Prostate gland (tissue), 2 donors: Measurements from ENCODE around the gene ZNF273. TPM values are rescaled to one million over a fixed set of nuclear protein-coding genes. Genes with fewer than 3 reads are reported as not detected.

Experiments used
- DNase-seq: peaks from one replicate; pipeline ENCODE4 v3.0.0-alpha.2; 2019; ENCODE audit warnings: low spot score
- H3K27ac ChIP-seq, 2 donors: fragments of 200-600 bp; sonication (generic); 2 replicates each; pipeline ENCODE4 v1.5.1; 2017 to 2019
- H3K27me3 ChIP-seq: fragments of 200-600 bp; sonication (generic); replicated peaks from 2 replicates; pipeline ENCODE4 v1.5.1; 2019; ENCODE audit not compliant: insufficient read depth
- H3K36me3 ChIP-seq, 2 donors: fragments of 200-600 bp; sonication (generic); 1 replicate in 1 of 2; 2 replicates in 1 of 2; pipeline versions ENCODE4 v1.5.1 to v1.8.1; 2017 to 2019
- H3K4me1 ChIP-seq: fragments of 200-600 bp; sonication (generic); replicated peaks from 2 replicates; pipeline ENCODE4 v1.5.1; 2019
- H3K4me3 ChIP-seq, 2 donors: fragments of 200-600 bp; sonication (generic); 2 replicates each; pipeline ENCODE4 v1.5.1; 2017 to 2019
- H3K9me3 ChIP-seq: fragments of 200-600 bp; sonication (generic); 2 replicates; pipeline ENCODE4 v1.5.1; 2017
- POLR2A ChIP-seq: fragments of 450-650 bp; IDR thresholded peaks from one replicate; pipeline ENCODE4 v1.6.1; 2016; ENCODE audit warnings: antibody characterized with exemption, mild to moderate bottlenecking
- POLR2AphosphoS5 ChIP-seq: sonication (generic); formaldehyde crosslinking; IDR thresholded peaks from one replicate; pipeline ENCODE4 v1.6.1; 2017; ENCODE audit warnings: antibody characterized with exemption
- WGBS: methylation state at CpG from one replicate; pipeline ENCODE4 v1.1.5; 2018; 5-methylcytosine and 5-hydroxymethylcytosine counted together
- intact Hi-C: fragments of 100-400 bp; cut with DNase I; formaldehyde crosslinking; loops from one replicate; pipeline ENCODE4 v1.14.2; 2022
- total RNA-seq, 2 donors: library from RNA; depleted of rRNA; stranded (reverse); fragments of >200 nt; gene quantifications; one replicate each; pipeline ENCODE4 v1.1.0, GENCODE V29; 2016
- TF ChIP-seq, protein P1 (sequence below), 4 experiments: fragments of 200-600 bp in 2 of 4; fragments of 450-650 bp in 2 of 4; sonication (generic) in 2 of 4; IDR thresholded peaks; 1 replicate in 3 of 4; 2 replicates in 1 of 4; pipeline ENCODE4 v1.5.1; 2016 to 2019; ENCODE audit warnings: antibody characterized with exemption in 4 of 4, mild to moderate bottlenecking in 2 of 4, moderate library complexity in 2 of 4

Gene ZNF273
- total RNA-seq, 2 donors from 2014 or later = 9.7 to 11.5 TPM

DNA sequence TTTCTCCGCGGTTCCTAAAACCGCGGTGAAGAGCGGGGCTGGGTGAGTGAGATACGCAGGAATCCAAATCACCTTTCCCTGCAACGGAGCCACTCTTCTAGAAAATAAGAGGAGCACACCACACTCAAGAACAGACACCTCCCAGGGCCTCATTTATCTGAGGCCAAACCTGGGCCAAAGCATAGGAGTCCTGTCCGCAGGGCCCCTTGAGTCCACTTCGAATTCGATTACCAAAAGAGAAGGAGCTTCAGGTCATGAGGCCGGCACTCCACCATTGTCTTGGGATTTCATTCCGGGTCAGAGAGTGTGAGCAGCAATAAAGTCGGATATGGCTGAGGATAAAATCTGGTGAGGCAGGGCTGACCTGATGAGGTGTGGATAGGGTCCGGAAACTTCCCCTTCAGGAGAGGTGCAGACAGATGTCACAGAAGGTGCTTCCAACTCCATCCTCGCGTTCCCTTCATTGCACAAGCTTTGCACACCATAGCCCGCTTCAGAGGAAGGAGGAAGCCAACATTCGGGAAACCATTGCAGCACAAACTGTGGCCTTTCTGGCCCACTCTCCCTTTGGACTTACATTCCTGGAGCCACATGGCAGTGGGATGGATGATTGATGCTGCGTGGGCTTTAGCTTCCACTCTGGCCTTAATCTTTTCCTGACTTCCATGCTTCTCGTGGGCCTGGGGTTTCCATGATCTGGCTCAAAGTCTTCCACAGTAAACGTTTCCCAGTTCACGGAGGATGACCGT is 27.2 kb upstream of the ZNF273 start:
- intact Hi-C loops = no loop called here
- TF ChIP-seq POLR2A = no peak
- TF ChIP-seq, protein P1, sequence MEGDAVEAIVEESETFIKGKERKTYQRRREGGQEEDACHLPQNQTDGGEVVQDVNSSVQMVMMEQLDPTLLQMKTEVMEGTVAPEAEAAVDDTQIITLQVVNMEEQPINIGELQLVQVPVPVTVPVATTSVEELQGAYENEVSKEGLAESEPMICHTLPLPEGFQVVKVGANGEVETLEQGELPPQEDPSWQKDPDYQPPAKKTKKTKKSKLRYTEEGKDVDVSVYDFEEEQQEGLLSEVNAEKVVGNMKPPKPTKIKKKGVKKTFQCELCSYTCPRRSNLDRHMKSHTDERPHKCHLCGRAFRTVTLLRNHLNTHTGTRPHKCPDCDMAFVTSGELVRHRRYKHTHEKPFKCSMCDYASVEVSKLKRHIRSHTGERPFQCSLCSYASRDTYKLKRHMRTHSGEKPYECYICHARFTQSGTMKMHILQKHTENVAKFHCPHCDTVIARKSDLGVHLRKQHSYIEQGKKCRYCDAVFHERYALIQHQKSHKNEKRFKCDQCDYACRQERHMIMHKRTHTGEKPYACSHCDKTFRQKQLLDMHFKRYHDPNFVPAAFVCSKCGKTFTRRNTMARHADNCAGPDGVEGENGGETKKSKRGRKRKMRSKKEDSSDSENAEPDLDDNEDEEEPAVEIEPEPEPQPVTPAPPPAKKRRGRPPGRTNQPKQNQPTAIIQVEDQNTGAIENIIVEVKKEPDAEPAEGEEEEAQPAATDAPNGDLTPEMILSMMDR (IDR thresholded peaks at IDR 0.05) = no peak
- no peak for TF ChIP-seq POLR2AphosphoS5
- Histone ChIP-seq H3K4me3 (no peak overlapping the region), H3K4me1 (no peaks in the 10 kb centered on the region), H3K36me3 (no peaks in the 10 kb centered on the region), H3K27ac (no peak overlapping the region), H3K27me3 (no peaks in the 10 kb centered on the region), H3K9me3 (no peaks in the 10 kb centered on the region)
- no peak for DNase-seq
- 88% methylated on average over 23 of the region's 23 CpGs for WGBS

DNA sequence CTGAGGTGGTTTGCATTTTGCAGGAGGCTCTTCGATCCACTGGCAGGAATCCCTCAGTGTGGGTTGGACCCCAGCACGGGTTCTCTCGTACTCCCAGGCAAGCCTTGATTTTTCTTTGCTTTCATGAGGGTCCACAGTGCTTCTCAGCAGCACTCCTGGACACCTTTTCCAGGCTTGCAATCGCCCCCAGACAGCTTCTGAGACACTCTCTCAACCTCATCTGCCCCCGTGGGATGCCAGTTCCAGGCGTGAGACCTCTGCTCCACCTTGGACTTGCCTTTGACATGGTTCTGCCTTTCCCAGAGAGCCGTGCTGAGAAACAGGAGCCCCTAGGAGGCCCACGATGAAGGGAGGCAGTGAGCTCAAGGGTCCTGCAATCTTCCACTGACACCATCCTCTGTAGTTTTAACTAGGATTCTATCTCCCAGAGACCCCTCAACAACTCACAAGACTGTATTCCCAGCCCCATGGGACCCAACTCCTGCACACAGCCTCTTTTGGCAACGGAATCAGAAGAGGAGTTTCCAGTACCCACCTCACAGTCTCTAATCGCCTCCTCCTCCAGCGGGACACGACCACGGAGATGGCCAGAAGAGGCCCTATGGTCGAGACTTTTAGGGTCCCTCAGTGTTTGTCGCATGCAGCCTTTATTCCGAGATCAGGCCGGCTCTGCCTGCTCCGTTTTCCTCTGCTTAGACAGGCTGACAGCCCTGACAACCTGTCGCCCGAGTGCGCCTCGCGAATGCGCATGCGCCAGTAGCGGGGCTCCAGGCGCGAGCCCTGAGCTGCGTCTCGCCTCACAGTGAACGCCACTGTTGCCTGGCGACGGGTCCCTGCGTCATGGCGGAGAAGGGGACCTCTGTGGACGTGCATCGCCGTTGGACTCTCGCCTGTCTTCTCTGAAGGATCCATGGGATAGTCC is 26.0 kb upstream of the ZNF273 start:
- no peaks in the 10 kb centered on the region for H3K36me3 ChIP-seq
- 21% methylated on average over 39 of the region's 39 CpGs for WGBS
- DNase-seq = peak; percentile 46
- H3K27me3 ChIP-seq = no peaks in the 10 kb centered on the region
- H3K27ac ChIP-seq = no peak overlapping the region
- H3K4me1 ChIP-seq = no peaks in the 10 kb centered on the region
- no peaks in the 10 kb centered on the region for H3K9me3 ChIP-seq
- TF ChIP-seq POLR2AphosphoS5 = peak; percentile 46
- TF ChIP-seq, protein P1 (IDR thresholded peaks at IDR 0.05) = no peak
- TF ChIP-seq POLR2A = no peak
- peak overlapping the region; percentile 2 to 24 for H3K4me3 ChIP-seq
- intact Hi-C loops = no loop called here

DNA sequence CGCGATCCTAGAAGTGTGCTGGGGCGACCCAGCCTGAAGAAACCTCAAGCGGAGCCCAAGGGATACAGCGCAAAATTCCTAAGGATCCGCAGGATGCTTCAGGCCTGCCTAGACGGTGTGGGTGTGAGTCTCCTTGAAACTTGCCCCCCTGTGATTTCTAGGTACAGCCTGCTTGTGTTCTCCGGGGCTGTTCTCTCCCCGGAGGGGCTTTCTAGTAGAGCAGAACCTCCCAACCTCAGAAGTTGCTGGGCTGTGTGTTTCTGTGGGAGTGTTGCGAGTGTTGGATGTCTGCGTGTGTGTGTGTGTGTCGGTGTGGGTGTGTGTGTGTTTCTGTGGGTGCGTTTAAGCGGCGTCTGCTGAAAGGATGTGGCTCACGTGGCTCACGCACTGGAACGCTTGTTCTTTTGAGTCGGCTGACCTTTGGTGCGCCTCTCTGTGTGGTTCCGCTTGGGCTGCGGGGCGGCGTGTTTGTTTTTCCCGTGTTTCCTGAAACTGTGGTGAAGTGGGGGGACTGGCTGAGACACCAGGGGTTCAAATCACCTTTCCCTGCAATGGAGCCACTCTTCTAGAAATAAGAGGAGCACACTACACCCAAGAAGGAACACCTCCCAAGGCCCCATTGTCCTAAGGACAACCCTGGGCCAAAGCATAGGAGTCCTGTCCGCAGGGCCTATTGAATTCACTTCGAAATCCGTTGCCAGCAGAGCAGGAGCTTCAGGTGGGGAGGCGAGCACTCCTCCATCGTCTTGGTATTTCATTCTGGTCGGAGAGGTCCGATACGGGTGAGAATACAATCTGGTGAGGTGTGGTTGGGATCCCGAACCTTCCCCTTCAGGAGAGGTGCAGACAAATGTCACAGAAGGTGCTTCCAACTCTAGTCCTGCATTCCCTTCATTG is 25.1 kb upstream of the ZNF273 start:
- H3K4me1 ChIP-seq = no peaks in the 10 kb centered on the region
- no peak for TF ChIP-seq POLR2AphosphoS5
- TF ChIP-seq, protein P1 (IDR thresholded peaks at IDR 0.05) = no peak
- no peak for TF ChIP-seq POLR2A
- H3K27ac ChIP-seq = no peak overlapping the region
- no peaks in the 10 kb centered on the region for H3K27me3 ChIP-seq
- no peaks in the 10 kb centered on the region for H3K9me3 ChIP-seq
- peak overlapping the region; percentile 2 to 24 for H3K4me3 ChIP-seq
- WGBS = 77% methylated on average over 34 of the region's 34 CpGs
- intact Hi-C loops = no loop called here
- H3K36me3 ChIP-seq = no peaks in the 10 kb centered on the region
- DNase-seq = no peak

DNA sequence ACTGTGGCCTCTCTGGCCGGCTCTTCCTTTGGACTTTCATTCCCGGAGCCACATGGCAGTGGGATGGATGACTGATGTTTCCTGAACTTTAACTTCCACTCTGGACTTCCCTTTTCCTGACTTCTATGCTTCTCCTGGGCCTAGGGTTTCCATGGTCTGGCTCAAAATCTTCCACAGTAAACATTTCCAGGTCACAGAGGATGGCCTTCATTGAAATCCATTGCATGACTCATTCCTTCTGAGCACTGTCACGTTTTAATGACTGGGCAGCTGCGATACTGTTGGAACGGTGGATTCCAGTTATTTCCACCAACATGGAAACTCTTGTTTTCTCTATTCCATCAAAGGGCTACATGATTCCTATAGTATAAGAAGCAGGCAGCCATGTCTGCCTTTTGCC is 24.4 kb upstream of the ZNF273 start:
- no peaks in the 10 kb centered on the region for H3K9me3 ChIP-seq
- no peaks in the 10 kb centered on the region for H3K27me3 ChIP-seq
- no peak overlapping the region for H3K4me3 ChIP-seq
- no peak for DNase-seq
- no peak overlapping the region for H3K27ac ChIP-seq
- WGBS = 84% methylated on average over 5 of the region's 5 CpGs
- TF ChIP-seq POLR2A = no peak
- TF ChIP-seq, protein P1 (IDR thresholded peaks at IDR 0.05) = no peak
- TF ChIP-seq POLR2AphosphoS5 = no peak
- intact Hi-C loops = no loop called here
- H3K4me1 ChIP-seq = no peaks in the 10 kb centered on the region
- H3K36me3 ChIP-seq = no peaks in the 10 kb centered on the region
